Sigmoid colon (tissue), 4 donors: ENCODE results near the gene DNAH17.

ENCODE experiments used
- CTCF ChIP-seq, 4 experiments: fragments of 450-650 bp in 3 of 4; fragments of 200-600 bp in 1 of 4; IDR thresholded peaks; one replicate each; pipeline ENCODE4 v1.5.1; 2016 to 2019; ENCODE audit warnings: antibody characterized with exemption in 4 of 4, mild to moderate bottlenecking in 3 of 4, moderate library complexity in 2 of 4
- POLR2A ChIP-seq, 2 donors: fragments of 450-650 bp; IDR thresholded peaks; one replicate each; pipeline ENCODE4 v1.6.1; 2016; ENCODE audit warnings: antibody characterized with exemption in 2 of 2, mild to moderate bottlenecking in 2 of 2, moderate library complexity in 2 of 2
- POLR2AphosphoS5 ChIP-seq, 4 donors: sonication (generic); formaldehyde crosslinking; IDR thresholded peaks; one replicate each; pipeline ENCODE4 v1.6.1; 2017; ENCODE audit warnings: antibody characterized with exemption in 4 of 4

DNA sequence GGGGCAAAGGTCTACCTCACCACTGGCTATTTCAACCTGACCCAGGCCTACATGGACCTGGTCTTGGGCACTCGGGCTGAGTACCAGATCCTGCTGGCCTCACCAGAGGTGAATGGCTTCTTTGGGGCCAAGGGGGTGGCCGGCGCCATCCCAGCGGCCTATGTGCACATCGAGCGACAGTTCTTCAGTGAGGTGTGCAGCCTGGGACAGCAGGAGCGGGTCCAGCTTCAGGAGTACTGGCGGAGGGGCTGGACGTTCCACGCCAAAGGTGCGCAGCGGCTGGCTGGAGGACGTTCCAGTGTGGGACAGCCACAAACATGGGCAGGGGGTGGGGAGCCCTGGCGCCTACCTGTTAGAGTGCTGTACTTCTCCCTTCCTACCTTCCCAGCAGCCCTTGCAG lies 173.4 kb downstream of the DNAH17 start:
- TF ChIP-seq CTCF (IDR thresholded peaks at IDR 0.05): no peak
- TF ChIP-seq POLR2A (IDR thresholded peaks at IDR 0.05): no peak
- TF ChIP-seq POLR2AphosphoS5 (IDR thresholded peaks at IDR 0.05): no peak
